ENCODE results near the gene PRPSAP2.
"Not testable (repeated sequence)": the region's sequence is repeated elsewhere in the genome, so short reads cannot be mapped to it uniquely, and the experiment has no call there.

PRPSAP2 gene

DNA sequence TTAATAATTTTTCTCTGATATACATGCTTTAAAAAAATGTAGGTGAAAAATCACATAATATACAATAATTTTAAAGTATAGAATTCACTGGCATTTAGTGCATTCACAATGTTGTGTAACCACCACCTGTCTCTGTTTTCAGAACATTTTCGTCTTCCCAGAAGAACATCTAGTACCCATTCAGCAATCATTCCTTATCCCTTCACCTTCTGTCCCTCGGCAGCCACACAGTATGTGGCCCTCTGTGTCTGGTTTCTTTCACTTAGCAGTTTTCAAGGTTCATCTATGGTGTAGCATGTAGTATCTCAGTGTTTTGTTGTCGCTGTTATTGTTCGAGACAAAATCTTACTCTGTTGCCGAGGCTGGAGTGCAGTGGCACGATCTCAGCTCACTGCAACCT lies 33.6 kb downstream of the PRPSAP2 start:
- no peak for DNase-seq

DNA sequence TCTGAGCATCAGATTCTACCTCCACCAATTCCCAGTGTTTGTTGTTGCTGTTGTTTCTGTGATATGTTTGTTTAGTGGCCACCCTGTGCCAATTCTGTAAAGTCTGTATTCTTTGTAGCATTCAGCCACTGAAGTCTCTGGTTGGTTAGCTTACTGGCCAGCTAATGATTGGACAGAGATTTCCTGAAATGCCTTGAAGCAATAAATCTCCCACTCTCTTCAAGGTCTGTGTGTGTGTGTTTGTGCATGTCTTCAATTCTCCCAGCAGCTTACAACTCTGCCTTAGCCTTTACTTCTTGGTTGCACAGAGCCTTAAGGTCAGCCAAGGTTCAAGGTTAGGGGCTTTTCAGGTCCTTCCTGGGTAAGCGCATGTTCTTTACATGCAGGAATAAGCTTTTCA lies 38.2 kb downstream of the PRPSAP2 start:
- DNase-seq, result no peak

DNA sequence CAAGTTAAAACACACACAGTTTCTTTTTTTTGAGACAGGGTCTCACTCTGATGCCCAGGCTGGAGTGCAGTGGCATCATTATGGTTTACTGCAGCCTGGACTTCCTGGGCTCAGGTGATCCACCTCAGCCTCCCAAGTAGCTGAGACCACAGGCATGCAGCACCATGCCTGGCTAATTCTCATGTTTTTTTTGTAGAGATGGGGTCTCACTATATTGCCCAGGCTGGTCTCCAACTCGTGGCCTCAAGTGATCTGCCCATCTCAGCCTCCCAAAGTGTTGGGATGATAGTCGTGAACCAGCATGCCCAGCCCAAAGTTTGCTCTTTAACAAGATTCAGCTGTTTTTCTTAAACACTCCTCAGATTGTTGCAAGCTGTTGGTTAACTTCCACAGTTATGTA lies 39.0 kb downstream of the PRPSAP2 start:
- DNase-seq, result no peak

DNA sequence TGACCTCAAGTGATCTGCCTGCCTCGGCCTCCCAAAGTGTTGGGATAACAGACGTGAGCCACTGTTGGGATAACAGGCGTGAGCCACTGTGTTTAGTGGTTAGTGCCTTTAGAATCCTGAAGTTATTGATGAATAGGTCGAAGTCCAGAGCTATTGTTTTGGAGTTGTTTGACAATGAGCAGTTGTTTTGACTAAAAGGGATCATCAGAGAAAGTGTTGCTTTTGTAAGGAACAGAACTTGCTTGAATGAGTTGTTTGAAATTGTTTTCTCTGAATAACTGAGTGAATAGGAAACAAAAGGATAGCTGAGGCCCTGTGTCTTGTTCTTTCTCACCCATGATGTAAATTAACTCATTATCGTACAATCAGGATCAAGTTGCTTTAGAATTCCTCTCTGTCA lies 46.6 kb downstream of the PRPSAP2 start:
- DNase-seq, result no peak

DNA sequence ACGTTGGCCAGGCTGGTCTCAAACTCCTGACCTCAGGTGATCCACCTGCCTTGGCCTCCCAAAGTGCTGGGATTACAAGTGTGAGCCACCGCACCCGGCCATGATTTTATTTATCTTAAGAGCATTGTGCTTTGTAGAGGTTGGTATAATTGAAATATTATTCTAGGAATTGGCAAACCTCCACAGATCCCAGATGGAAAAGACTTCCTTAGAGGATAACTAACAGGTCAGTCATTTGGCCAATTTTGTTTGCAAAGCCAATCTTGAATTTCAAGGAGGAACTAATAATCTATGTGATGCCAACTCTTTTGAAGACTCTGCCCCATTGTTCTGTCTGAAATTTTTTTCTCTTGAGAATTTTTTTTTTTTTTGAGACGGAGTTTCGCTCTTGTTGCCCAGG lies 47.3 kb downstream of the PRPSAP2 start:
- no peak for DNase-seq

DNA sequence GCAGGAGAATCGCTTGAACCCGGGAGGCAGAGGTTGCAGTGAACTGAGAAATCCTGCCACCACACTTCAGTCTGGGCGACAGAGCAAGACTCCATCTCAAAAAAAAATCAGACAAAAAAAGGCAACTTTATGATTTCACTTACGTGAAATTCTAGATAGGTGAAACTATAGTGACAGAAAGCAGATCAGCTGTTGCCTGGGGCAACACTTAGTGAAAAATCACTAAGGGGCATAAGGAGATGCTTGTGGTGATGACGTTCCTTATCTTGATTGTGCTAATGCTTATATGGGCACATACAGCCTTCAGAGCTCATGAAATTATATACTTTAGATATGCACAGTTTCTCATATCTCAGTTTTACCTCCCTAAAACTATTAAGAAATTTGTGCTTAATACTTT lies 52.4 kb downstream of the PRPSAP2 start:
- no peak for DNase-seq

DNA sequence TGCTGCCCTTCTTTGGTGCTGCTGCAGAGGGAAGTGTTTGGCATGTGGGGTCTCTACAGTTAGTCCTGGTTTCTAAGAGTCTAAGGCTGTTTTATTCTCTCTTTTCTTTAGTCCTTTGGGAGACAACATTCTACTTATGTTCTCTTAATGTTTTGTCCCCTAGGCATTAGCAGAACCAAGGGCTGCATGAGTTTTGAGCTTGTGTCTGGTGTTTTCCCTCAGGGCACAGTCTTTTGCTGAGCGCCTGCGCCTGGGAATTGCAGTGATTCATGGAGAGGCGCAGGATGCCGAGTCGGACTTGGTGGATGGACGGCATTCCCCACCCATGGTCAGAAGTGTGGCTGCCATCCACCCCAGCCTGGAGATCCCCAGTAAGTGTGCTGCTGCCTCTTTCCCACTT lies 53.0 kb downstream of the PRPSAP2 start:
- no peak for DNase-seq

DNA sequence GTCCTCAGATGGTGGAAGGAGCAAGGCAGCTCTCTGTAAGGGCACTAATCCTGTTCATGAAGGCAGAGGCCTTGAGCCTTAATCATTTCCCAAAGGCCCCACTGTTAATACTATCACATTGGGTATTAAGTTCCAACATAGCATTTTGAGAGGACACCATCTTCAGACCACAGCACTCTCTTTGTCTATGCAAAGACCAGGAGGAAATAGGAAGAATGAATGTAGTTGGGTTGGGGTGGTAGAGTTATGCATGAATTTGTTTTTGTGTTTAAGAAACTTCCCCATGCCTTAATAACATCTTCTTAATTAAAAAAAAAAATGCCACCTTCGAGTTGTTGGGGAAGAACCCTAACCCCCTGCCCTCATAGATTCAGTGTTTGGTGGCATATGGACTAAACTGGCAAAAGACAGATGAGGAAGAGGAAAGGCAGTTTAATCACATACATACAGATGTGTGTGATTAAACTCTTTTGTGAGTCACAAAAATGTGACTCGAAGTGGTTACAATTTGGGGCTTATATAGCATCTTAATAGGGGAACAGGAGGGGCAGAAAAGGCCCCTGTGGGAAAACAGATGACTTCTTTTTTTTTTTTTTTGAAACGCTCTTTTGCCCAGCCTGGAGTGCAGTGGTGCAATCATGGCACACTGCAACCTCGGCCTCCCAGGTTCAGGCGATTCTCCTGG lies 59.0 kb downstream of the PRPSAP2 start:
- DNase-seq, result no peak

DNA sequence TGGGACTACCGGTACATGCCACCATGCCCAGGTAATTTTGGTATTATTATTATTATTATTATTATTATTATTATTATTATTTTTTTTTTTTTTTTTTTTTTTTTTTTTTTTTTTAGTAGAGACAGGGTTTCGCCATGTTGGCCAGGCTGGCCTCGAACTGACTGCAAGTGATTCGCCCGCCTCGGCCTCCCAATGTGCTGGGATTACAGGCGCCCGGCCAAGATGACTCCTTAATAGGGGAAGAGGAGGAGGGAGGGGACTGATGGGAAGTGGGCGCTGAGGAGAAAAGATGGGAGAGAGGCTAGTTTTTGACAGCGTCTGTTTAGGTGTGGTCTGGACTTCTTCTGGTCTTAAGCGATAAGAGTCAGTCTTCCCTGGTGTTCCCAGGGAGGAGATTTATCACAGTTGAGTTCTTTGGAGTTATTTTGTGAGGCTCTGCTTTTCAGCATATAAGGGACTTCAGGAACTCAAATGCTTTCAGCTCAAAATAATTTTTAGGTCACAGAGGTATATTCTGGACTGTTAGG lies 59.6 kb downstream of the PRPSAP2 start:
- no peak for DNase-seq

DNA sequence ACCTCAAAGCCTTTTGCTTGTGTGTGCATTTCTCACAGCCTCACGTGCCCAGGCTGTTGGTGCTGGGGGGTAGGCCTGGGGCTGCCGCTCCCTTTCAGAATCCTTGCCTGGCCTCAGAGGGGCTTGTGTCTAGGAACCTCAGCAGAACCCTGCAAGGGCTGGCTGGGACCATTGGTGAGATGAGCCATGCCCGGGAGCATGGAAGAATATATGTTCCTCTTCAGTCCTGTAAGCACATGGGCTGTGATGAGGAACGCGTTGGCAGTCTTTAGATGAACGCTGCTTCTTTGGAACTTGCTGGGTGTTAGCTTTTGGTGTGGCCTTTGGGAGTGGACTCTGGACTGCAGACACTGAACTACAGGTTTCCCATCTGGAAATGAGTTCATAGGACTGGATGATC lies 62.0 kb downstream of the PRPSAP2 start:
- DNase-seq, result no peak

DNA sequence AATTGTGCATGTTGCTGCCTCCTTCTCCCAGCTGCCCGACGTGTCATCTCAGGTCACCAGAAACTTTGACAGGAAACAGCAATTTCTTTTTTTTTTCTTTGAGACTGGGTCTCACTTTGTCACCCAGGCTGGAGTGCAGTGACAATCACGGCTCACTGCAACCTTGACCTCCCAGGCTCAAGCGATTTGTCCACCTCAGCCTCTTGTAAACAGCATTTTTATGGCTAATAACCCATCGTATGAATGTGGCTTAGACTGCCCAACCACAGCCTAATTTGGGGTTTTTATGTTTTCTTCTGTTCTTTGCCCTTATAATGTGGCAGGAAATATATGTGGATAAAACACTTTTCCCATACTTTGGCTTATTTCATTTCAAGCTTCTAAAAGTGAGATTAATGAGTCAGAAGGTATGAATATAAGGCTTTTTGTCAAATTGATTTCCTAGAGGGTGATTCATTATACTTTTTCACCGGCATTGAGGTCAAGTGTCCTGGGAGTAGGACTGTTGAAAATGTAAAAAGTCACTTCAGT lies 63.0 kb downstream of the PRPSAP2 start:
- no peak for DNase-seq

DNA sequence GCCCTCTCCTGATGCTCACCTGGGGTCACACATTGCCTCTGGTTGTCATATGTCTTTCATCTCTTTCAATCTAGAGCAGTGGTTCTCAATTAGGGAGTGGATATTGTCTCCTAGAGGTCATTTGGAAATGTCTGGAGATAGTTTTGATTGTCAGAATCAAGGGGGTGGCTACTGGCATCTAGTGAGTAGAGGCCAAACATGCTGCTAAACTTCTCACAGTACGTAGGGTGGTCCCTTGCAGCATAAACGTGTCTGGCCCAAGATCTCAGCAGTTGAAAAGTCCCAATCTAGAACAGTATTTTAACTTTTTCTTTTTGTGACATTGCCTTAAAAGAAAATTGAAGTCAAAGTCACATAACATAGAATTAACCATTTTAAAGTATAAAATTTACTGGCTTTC lies 63.6 kb downstream of the PRPSAP2 start:
- no peak for DNase-seq

DNA sequence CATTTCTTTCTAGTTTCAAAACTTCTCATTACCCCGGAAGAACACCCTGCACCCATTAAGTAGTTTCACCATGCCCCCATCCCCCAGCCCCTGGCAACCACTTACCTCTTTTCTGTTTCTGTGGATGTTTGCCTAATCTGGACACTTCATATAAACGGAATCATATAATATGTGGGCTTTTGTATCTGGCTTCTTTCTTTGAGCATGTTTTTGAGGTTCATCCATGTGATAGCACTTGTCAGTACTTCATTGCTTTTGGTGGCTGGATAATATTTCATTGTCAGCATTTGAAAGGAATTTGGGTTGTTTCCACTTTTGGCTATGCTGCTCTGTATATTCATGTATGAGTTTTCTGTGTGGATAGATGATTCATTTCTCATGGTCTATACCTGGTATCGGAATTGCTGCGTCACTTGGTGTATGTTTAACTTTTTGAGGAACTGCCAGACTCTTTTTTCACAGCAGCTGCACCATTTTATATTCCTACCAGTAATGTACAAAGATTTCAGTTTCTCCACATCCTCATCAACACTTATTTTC lies 64.1 kb downstream of the PRPSAP2 start:
- no peak for DNase-seq

DNA sequence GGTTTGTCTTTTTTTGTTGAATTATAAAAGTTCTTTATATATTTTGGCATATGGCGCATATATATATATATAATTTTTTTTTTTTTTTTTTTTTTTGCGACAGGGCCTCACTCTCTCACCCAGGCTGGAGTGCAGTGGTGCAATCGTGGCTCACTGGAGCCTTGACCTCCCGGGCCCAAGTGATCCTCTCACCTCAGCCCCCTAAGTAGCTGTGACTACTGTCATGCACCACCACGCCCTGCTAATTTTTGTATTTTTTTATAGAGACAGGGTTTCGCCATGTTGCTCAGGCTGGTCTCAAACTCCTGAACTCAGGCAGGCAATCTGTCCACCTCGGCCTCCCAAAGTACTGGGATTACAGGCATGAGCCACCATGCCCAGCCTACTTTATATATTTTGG lies 64.7 kb downstream of the PRPSAP2 start:
- not testable (repeated sequence) for DNase-seq

DNA sequence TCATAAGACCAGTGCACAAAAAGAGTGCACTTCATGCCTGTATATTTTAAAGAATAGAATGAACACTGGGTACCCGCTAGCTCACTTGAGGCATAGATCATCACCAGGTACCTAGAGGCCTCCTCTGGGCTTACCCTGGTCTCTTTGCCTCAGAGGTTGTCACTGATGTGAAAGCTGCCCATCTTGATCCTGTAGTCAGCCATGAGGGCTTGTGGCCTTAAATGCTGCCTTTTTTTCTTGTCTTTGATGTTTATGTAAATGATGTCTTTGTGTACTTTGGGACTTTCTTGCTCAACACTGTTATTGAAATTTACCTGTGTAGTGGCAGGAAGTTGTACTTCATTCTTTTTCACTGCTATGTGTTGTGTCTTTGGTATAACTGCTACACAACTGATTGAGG lies 67.3 kb downstream of the PRPSAP2 start:
- DNase-seq, result no peak

DNA sequence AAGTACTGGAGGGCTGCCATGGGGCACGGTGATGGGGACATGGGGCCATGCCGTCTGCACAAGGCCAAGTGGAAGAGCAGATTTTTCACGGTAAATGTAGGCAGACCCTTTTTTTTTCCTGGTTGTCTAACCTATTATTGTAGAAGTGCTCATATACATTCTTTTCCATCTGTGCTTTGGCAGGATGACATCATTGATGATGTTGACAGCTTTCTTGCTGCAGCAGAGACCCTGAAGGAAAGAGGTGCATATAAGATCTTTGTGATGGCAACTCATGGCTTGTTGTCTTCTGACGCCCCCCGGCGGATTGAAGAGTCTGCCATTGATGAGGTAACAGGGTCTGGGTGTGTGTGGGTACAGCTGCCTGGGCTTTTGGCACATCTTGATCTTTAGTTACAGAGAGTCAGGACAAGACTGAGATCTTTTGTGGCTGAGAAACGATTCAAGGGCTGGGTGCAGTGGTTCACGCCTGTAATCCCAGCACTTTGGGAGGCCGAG lies 70.7 kb downstream of the PRPSAP2 start:
- DNase-seq, result no peak

DNA sequence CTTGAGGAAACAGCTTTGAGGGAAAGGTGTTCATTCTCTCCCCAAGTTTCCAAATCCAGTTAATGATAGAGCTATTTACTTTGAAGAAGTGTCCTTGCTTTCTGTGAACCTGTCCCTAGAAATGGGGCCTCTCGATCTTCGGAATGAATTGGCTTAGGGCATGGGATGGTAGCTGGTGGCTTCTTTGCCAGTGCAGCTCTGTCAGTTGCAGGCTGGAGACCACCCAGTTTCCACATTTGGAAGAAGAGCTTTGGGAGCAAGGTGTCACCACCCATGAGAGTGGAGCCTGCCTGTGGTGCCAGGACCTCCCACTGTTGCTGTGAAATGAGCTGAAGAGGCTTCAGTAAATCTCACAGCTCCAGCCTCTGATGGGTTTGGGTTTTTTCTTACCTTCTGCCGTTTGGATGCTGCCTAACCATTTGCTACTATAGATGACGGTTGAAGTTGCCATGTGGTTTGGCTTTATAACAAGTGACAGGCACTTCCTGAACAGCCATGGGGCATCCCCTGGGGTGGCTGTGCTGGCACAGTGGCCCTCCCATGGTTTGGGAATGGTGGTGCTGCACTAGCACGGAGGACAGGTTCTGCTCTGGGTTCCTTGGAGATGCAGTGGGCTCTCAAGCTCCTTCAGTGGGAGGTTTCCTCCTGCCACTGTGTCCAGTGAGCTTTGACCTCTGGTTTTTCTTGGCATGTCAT lies 74.6 kb downstream of the PRPSAP2 start:
- no peak for DNase-seq

DNA sequence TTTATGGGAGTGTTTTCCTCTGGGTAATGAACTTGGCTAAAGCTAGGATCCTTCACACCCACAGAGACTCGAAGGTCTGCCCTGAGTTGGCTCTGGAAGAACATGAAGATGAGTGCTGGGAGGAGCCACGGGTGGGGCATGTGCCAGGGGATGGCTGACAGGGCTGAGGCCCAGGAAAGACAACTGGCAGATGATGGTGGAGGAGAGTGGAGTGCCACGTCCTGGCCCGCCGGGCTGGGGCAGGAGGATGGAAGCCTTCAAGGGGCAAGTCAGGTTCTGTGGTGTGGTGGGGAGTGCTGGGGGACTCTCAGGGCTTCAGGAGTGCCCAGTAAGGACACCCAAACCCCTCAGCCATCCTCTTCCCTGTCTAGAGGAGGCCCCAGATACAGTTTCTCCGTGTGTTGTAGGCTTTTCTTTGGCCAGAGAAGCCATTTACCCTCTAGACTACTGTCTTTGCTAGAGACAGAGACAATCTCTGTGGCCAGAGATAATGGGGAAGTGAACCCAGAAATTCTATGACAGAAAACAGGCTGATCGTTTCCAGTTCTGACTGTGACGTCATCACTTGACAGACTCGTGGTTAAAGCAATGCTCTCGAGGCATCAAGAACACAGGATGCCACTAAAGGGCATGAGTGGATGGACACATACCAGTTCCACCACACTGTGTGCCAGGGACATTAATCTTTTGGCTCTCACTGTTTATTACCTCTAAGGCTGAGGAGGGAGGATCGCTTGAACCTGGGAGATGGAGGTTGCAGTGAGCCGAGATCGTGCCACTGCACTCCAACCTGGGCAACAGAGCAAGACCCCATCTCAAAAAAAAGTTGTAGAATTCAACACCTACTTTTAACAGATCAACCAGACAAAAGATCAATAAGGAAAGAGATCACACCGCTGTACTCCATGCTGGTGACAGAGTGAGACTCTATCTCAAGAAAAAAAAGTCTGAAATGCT lies 75.4 kb downstream of the PRPSAP2 start:
- no peak for DNase-seq

DNA sequence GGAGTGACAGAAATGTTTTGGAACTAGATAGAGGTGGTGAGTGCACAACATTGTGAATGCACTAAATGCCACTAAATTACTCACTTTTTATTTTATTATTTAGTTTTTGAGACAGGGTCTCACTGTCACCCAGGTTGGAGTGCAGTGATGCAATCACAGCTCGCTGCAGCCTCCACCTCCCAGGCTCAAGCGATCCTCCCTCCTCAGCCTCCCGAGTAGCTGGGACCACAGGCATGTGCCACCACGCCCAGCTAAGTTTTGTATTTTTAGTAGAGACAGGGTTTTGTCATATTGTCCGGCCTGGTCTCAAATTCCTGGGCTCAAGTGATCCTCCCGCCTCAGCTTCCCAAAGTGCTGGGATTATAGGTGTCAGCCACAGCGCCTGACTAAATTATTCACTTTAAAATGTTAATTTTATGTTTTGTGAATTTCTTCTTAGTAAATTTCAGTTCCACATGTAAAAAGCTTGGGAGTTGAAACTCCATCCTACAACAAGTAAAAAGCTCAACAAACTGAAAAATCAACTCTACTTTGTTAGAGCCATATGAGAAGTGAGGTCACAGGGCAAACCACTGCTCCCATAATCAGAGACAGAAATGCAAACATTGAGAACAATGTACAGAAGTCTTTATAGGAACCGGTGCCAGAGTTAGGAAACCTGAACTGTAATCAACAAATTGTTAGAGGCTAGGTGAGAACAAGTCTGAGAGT lies 80.2 kb downstream of the PRPSAP2 start:
- no peak for DNase-seq

DNA sequence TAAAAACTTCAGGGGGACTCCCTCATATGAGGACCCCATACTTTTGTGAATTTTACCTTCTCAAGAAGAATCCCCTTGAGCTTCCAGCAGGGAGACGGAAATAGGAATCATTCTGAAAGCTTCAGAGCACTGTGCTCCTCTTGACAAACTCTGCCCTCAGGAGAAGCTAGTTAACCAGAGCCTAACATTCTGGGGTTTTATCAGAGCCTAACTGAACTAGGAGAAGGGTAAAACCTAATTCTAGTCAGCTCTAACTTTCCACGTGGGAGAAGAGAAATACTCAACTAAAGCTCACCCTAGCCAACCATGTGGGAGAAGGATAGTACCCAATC lies 80.7 kb downstream of the PRPSAP2 start:
- DNase-seq, result no peak

DNA sequence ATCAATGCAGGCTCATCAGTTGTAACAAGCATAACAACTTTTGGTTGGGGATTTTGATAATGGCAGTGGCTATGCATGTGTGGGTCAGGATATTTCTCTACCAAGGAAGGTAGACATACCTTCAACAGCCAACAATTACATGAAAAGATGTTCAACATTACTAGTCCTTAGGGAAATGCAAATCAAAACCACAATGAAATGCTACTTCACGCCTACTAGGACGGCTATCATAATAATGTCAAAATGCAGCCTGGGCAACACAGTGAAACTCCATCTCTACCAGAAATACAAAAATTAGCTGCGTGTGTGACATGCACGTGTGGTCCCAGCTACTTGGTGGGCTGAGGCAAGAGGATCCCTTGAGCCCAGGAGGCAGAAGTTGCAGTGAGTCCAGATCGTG lies 86.7 kb downstream of the PRPSAP2 start:
- DNase-seq, result no peak

DNA sequence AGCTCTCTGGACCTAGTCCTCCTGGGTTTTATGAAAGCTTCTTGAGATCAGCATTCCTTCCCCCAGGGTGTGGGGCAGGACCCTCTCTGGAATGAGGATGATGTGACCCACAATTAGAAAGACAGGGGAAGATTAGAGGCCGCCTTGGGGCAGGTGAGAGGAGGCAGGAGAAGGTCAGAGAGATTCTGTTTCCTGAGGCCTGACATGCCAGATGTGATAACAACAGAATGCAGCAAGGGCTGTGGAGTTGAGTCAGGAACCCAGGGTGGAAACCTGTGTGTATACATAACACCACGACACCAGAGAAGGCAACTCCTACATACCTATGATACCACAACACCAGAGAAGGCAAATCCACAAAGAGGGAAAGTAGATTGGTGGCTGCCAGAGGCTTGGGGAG lies 88.6 kb downstream of the PRPSAP2 start:
- no peak for DNase-seq

Data from left hindlimb (tissue), 1 donor.